RPMI8226 (cell line): ENCODE results near the gene SPAG9.

ENCODE experiments used
- DNase-seq: peaks from one replicate; pipeline ENCODE4 v3.0.0-alpha.2; 2015

SPAG9 gene

GRCh38 chr17:51120739-51121619 lies at the start of gene SPAG9:
Gene SPAG9 (minus strand): TSS chr17:51120868. CDS start chr17:51120656, 212 bp downstream.
- DNase-seq: peak; percentile 97

GRCh38 chr17:51169340-51169739 lies 48.7 kb upstream of the SPAG9 start:
- DNase-seq: no peak

DNA sequence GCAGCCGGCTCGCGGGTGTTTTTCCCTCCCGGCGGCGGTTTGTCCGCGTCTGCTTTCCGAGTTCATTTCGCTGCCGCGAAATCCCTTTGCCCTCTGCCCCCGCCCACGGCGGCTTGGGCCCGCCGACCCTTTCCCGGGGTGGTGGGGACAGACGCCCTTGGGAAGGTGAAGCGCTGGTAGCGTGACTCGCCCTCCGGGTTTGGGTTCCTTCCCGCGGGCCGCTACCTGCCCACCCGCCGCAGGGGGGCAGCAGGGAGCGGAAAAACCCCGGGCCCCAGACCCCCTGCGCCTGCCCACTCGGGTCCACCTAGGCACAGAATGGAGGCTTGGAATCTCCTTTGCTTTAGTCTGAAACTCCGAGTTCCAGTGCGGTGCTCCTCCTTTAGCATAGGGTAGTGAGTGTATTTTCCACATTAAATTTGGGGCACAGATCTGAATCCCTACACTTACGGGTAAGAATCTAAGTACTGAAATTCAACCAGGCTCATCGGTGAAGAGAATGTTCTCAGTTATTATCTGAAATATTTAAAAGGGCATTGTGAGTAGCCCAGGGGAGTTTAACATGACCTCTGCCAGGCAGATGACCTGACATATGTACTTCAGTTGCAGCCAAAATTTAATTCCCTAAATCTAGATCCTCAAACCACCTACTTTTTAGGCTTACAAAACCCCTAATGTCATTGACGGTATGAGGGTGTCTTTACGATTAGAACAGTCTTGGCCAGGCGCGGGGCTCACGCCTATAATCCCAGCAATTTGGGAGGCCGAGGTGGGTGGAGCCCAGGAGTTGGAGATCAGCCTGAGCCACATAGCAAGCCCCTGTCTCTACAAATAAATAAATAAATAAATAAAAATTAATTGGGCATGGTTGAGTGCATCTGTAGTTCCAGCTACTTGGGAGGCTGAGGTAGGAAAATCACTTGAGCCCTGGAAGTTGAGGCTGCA lies 46.6 kb upstream of the SPAG9 start:
- peak; percentile 79 for DNase-seq

DNA sequence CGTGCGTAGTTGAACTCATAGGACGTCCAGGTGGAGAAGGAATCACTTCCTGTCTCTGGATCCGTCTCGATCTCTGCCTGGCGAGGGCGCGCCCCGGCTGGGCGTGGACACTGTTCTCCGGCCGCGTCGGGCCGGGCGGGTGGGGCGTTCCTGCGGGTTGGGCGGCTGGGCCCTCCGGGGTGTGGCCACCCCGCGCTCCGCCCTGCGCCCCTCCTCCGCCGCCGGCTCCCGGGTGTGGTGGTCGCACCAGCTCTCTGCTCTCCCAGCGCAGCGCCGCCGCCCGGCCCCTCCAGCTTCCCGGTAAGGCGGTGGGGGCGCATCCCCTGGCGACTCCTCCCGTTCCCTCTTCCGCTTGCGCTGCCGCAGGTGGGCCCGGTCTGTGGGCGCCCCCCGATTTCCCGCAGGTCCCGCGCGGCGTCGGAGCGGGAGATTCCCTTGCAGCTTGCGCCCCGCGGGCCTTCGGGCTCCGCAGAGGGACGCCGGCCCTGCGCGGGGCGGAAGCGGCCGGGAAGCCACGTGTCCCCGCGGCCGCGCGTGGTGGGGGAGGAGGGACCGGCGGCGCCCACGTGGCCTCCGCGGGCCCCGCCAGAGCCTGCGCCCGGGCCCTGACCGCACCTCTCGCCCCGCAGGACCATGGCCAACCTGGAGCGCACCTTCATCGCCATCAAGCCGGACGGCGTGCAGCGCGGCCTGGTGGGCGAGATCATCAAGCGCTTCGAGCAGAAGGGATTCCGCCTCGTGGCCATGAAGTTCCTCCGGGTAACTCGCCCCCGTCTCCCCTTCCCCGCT lies 45.7 kb upstream of the SPAG9 start, which contains the start of gene NME2:
NME2 (plus strand) TSS at position 214 of the 789 bp plus-strand sequence; CDS start at position 634, 420 bp downstream.
- DNase-seq: peak; percentile 91

GRCh38 chr17:51165680-51166197 lies 45.1 kb upstream of the SPAG9 start:
- DNase-seq: no peak

- no peak for DNase-seq
Measured at GRCh38 chr17:51164911-51165679, 44.4 kb upstream of the SPAG9 start.

- DNase-seq: no peak
Measured at GRCh38 chr17:51161541-51161940, 40.9 kb upstream of the SPAG9 start.

- no peak for DNase-seq
Measured at GRCh38 chr17:51159604-51160003, 38.9 kb upstream of the SPAG9 start.

DNA sequence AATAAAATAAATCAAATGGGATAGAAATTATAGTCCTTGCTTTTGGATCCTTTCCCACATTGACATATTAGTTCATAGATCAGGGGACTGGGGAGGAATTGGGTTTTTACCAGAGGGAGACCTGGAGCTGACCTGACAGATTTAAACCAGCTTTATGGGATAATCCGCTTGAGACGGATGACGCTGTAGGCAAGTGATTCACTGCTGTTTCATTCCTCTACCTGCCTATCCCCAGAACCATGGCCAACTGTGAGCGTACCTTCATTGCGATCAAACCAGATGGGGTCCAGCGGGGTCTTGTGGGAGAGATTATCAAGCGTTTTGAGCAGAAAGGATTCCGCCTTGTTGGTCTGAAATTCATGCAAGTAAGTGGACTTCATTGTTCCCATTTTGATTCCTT lies 34.7 kb upstream of the SPAG9 start:
- DNase-seq: no peak

DNA sequence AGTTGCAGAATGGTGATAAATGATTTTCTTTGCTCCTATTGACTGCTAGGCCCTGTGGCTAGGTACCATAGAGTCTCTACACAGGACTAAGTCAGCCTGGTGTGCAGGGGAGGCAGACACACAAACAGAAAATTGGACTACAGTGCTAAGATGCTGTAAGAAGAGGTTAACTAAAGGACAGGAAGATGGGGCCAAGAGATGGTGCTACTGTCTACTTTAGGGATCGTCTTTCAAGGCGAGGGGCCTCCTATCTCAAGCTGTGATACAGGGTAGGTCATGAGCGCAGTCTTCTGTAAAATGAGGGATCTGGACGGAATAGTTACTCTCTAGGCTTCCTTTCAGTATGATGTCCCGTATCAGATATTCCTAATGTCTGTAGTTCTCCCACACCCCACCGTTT lies 33.5 kb upstream of the SPAG9 start:
- DNase-seq: peak; percentile 28

DNA sequence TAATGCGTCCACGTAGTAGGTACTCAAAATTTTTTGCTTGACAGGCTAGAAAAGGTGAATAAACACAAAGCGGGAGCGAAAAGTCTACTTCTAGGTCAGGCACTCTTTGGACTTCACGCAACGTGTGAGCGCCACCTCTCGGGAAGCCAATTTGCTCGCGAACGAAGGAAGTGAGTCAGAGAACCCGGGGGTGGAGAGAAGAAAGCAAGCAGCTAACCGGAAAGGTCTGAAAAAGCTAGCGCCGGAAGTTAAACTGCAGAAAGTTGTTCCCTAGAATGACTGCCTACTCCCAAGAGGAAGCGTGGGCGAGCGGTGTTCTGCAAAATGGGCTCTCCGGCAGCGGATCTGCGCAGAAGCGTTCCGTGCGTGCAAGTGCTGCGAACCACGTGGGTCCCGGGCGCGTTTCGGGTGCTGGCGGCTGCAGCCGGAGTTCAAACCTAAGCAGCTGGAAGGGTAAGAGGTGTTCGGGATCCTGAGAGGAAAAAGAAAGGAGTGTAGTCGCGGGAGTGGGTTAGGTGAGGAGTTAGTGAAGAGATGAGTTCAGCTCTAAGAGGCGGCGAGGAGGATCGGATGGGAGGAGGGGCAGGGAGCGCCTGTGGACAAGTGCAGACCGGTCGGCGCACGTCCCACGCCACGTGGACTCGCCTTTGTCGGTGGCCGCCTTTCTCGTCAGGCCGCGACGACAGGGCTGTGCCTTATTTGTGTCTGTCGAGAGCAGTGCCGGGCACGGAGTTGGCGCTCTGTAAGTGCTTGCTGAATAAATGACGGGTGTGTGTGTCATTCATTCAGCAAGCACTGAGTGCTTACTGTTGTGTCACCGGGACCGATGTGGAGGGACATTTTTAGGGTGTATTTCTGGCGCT lies 32.8 kb upstream of the SPAG9 start, which contains the start of gene NME1:
NME1 (plus strand) TSS at position 350 of the 863 bp plus-strand sequence. CDS start 2,096 bp downstream, outside the sequence.
- peak; percentile 99 for DNase-seq

DNA sequence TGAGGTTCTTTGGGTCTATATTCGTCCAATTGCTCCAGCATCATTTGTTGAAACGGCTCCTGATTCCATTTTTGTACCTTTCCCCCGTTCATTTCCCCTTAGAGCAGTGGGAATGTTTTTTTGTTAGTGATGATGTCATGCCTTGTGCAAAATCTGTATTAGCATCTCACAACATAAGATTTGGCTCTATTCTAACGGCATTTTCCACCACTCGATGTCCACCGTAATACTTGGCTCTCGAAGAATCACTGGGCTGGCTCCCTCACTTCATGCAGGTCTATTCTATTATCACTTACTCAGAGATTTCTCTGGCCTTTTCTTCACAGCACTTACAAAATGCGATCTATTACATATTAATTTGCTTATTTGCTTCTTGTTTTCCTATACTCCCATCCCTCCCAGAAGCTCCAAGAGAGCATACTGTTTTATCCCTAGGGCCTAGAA lies 32.1 kb upstream of the SPAG9 start:
- no peak for DNase-seq

GRCh38 chr17:51150932-51151331 lies 30.3 kb upstream of the SPAG9 start:
- DNase-seq: no peak

- DNase-seq: no peak
Measured at GRCh38 chr17:51149163-51149562, 28.5 kb upstream of the SPAG9 start.

GRCh38 chr17:51147650-51148049 lies 27.0 kb upstream of the SPAG9 start:
- DNase-seq: no peak

DNA sequence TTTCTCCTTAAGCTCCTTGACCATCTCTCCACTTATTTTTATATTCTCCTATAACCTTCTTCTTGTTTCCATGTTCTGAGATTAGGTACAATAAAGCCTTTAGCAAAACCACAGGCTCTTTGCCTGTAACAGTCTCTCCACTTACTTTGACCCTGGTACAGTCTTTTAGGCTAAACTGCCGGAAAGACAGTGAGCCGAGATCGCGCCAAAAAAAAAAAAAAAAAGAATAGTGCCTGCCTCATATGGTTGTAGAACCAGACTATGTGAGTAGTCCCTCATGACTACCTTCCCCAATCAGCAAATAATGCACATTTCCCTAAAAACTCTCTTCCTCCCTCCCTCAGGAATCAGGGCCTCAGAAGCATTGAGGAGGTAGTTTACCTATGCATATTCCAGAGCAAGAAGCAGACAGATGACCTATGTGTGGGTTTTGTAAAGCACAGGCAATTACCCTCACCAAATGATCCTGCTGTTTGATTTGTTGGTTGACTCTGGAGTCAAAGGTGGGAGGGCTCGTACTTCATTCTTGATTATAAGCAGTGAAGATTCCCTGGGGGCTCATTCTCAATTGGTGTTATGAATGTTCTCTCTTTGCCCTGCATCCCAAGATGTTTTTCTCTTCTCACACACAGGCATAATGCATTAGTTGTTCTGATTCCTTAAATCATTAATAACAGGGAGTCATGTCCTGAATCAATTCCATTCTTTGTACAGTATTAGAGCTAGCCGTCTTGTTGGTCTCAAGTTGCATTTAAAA lies 23.8 kb upstream of the SPAG9 start:
- no peak for DNase-seq

DNA sequence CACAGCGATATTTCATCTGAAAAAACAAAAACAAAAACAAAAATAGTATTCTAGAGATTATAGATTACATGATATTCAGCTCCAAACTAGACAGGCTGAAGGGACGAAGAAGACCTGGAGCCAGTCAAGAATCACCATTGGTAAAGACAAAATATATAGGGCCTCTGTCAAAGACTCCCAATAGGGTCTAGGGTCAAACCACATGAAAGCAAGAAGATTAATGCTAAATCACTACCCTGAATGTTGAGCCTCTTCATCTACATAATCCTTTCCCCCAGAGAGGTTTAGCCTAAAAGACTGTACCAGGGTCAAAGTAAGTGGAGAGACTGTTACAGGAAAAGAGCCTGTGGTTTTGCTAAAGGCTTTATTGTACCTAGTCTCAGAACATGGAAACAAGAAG lies 21.9 kb upstream of the SPAG9 start:
- no peak for DNase-seq

- DNase-seq: no peak
Measured at GRCh38 chr17:51135956-51136355, 15.3 kb upstream of the SPAG9 start.

DNA sequence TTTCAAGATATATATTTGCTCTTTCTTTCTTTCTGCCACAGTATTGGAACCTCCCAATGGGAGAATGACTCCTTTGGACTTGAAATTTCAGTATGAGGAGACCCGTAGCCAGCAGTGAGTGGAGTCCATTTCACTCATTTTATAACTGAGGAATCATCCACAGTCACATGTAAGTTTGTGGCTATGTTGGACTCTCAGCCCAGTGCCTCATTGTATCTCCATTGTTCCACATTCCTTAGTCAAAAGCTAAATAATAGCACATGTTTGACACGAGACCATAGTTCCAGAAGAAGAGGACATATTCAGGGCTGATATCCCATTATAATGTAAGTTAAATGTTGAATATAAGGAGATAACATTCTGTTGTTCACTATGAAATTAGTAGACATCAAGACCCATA lies 12.7 kb upstream of the SPAG9 start:
- no peak for DNase-seq

- no peak for DNase-seq
Measured at GRCh38 chr17:51132964-51133319, 12.3 kb upstream of the SPAG9 start.
